Measurements from ENCODE around the gene SLAMF8.

SLAMF8 gene

GRCh38 chr1:159849626-159850366 is 23.1 kb downstream of the SLAMF8 start:
- no peak for DNase-seq

GRCh38 chr1:159851407-159851806 is 24.7 kb downstream of the SLAMF8 start:
- no peak for DNase-seq

DNA sequence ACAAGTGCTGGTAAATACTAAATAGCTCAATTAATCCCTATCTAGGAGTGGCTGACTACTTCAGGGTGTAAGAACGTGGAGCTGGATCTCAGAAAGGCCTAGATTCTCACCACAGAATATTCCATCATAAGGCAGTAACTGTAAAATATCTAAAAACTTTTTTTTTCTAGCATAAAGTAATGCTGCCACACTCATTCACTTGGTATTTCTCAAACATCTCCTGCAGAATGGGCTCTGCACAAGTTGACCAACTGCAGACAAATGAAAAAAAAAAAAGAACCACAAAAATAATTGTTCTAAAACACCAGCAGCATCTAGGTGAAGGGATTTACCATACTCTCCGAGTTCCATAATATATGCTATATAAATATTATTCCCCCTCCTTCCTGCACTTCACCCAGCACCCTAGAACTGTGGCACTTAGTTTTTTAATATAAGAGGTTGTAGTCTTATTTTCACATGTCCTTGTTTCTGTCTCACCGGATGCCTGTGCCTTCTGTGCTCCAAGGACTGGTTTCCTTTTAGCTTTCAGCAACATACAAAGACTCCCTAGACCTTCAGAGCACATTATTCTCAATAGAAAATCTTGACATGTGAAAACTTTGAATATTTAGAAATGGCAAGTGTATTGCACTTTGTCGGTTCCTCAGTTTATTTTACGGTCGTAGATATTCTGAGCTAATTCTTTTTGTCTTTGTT is 26.9 kb downstream of the SLAMF8 start:
- DNase-seq, result no peak

- DNase-seq, result no peak
Observed at GRCh38 chr1:159854116-159854692, 27.5 kb downstream of the SLAMF8 start.

- no peak for DNase-seq
Observed at GRCh38 chr1:159854693-159855192, 28.1 kb downstream of the SLAMF8 start.

GRCh38 chr1:159855709-159856108 is 29.0 kb downstream of the SLAMF8 start:
- DNase-seq, result no peak

GRCh38 chr1:159856576-159856975 is 29.9 kb downstream of the SLAMF8 start:
- DNase-seq, result no peak

- DNase-seq, result no peak
Observed at GRCh38 chr1:159857889-159858288, 31.2 kb downstream of the SLAMF8 start.

DNA sequence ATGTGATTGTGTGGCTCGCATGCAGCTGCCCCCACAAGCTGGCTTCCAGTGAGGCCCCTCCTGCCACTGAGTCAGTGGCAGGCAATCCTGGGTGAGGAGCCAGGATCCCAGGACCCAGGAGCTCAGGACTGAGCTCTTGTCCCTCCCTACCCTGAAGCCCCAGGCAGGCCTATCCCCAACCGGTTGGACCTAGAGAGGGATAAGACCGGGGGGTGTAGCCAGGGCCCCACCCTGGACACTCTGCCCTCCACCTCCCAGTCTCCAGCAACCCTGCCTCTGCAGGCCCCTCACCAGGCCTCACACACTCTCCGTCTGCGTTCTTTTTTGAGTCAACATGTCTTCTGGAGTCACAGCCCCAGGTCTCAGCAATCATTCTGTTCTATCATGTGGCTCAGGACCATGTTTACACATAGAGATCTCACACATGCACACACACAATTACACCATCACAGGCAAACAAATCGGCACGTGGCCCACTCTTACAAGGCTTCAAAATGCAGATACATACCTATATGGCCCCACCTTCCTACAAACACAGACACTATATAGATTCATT is 33.2 kb downstream of the SLAMF8 start:
- DNase-seq, result no peak

DNA sequence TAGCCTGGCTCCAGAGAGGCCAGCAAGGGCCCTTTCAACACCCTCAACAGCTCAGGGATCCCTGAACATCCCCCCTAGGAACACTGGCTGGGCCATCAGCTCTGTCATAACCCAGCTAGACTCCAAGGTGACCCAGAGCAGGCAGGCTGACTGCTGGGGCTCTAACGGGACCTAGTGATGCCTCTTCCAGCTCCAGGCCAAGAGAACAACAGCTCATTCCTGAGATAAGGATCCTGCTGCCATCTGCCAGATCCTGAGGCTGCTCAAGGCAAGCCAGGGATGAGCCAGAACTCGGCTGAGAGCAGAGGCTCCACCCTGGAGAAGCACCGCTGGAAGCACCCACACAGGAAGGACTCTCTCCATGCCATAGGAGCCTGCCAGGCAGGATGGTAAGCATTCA is 33.8 kb downstream of the SLAMF8 start:
- DNase-seq, result no peak

DNA sequence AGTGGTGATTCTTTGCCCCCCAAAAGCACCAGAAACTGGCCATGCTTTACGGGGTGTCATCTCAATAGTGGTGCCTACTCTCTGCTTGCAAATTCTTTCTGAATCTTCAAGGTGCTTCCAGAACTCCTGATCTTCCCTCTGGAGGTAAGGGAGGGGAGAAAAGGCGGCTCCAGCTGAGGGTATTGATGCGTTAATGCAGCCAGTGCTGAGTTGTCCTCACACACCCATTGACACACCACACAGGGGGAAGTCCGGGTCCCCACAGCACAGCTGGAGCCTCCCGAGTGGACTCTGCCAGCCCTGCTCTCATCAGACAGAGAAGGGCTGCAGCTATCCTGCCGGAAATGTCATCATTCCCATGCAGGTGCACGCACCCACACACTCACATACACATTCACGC is 34.5 kb downstream of the SLAMF8 start:
- DNase-seq, result no peak

- no peak for DNase-seq
Observed at GRCh38 chr1:159862031-159862430, 35.4 kb downstream of the SLAMF8 start.

GRCh38 chr1:159862557-159862956 is 35.9 kb downstream of the SLAMF8 start, which contains the start of gene VSIG8:
TSS of gene VSIG8 (minus strand) at chr1:159862657. CDS start at chr1:159862521, 136 bp downstream.
- no peak for DNase-seq

GRCh38 chr1:159864262-159864661 is 37.6 kb downstream of the SLAMF8 start:
- no peak for DNase-seq

- no peak for DNase-seq
Observed at GRCh38 chr1:159866066-159866465, 39.4 kb downstream of the SLAMF8 start.

GRCh38 chr1:159866905-159867663 is 40.4 kb downstream of the SLAMF8 start:
- no peak for DNase-seq

- DNase-seq, result peak; percentile 95
Observed at GRCh38 chr1:159867664-159868026, 41.0 kb downstream of the SLAMF8 start.

GRCh38 chr1:159868766-159869165 is 42.1 kb downstream of the SLAMF8 start:
- DNase-seq, result no peak

- no peak for DNase-seq
Observed at GRCh38 chr1:159869173-159869572, 42.5 kb downstream of the SLAMF8 start.

- no peak for DNase-seq
Observed at GRCh38 chr1:159869607-159870006, 42.9 kb downstream of the SLAMF8 start.

- DNase-seq, result no peak
Observed at GRCh38 chr1:159870704-159871103, 44.0 kb downstream of the SLAMF8 start.

GRCh38 chr1:159872891-159873290 is 46.2 kb downstream of the SLAMF8 start:
- no peak for DNase-seq
